HG03378 (cell line): Measurements from ENCODE around the gene ZNF705A.
"Not testable (repeated sequence)": the region's sequence is repeated elsewhere in the genome, so short reads cannot be mapped to it uniquely, and the experiment has no call there.

Experiments used
- ATAC-seq: cut with Tn5 transposase; IDR thresholded peaks from one replicate; pipeline ENCODE4 v1.9.1; 2021; ENCODE audit warnings: mild to moderate bottlenecking, moderate library complexity; ENCODE audit not compliant: unreplicated experiment

ZNF705A gene

DNA sequence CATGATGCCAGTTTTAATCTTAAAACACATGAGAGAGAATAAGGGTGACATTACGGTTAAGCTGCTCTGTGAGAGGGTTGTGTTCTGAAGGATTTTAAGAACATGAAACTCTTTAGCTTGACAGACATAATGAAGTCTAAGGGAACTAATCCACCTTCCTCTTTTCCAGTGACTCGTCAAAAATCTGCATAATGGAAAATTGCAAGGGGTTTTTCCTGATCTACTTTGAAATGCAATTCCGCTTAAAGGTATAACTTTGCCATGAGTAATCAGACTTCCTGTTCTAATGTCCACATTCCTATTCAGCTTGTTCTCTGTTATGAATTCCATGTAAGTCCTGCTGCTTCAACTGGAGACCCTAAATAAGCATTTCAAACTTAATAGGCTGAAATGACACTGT lies at the start of gene ZNF705A:
ZNF705A (plus strand) TSS at position 171 of the 400 bp plus-strand sequence. CDS start 15,611 bp downstream, outside the sequence.
- no peak for ATAC-seq

GRCh38 chr12:8108808-8109398 lies 47.9 kb upstream of the ZNF705A start:
- ATAC-seq, result no peak

GRCh38 chr12:8113117-8113516 lies 43.7 kb upstream of the ZNF705A start:
- not testable (repeated sequence) for ATAC-seq

DNA sequence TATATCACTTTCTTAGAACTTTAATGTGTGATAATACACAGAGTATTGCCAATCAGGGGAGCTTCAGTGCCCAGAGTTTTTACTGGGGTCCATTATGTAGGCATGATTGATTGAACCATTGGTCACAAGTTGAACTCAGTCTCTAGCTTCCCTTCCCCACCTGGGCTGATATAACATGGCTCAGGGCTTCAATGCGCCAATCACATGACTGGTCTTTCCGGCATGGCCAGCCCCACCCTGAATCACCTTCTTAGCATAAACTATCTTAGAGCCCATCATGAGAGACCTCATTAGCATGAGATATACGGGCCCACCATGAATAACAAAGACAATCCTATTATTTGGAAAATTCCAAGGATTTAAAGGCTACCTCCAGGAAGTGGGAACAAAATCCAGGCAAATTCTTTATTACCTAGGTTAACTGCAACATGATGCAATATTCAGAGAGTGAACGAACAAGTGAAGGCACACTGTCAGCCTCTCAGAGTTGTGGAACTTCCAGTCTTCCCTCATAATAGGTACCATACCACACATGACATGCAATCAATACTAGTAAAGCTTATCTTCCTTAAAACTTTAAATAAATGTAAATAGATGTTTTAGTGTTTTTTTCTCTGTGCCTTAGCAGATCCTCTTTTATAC lies 36.6 kb upstream of the ZNF705A start:
- no peak for ATAC-seq

DNA sequence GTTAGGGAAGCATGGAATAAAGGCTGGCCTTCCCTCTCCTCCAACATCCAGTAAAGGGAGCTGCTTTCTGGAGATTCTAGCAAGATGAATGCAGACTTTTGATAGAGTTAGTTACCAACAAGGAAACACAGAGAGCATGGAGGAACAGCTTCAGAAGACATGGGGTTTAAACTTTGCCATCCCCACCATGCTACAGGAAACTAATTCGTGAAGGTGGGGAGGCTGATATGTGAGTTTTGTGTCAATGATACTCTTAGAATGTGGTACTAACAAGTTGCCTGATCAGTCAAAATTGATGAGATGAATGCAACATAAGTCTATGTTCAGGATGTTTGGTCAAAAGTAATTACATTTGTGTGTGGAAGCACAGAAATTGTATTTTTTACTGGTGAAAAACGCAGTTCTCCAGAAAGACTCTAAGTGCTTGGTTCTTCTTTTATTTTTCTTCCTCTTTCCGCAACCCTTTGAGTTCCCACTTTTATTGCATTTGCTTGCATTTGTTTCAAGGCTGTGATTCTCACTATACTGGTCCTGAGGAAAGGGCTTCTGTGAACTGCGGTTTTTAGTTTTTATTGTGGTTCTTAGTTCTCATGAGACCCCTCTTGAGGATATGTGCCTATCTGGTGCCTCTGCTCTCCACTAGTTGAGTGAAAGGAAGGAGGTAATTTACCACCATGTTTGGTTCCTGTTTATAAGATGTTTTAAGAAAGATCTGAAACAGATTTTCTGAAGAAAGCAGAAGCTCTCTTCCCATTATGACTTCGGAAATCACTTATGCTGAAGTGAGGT lies 33.5 kb upstream of the ZNF705A start, which contains the start of gene CLEC4A:
CLEC4A (plus strand) TSS at position 494 of the 789 bp plus-strand sequence; CDS start at position 756, 262 bp downstream.
- no peak for ATAC-seq

- no peak for ATAC-seq
These were observed 29.7 kb upstream of the ZNF705A start for GRCh38 chr12:8127138-8127537.

GRCh38 chr12:8133636-8134397 lies 23.0 kb upstream of the ZNF705A start:
- not testable (repeated sequence) for ATAC-seq

- not testable (repeated sequence) for ATAC-seq
These were observed 22.4 kb upstream of the ZNF705A start for GRCh38 chr12:8134398-8134930.

- ATAC-seq, result not testable (repeated sequence)
These were observed 15.2 kb upstream of the ZNF705A start for GRCh38 chr12:8141647-8142046.

DNA sequence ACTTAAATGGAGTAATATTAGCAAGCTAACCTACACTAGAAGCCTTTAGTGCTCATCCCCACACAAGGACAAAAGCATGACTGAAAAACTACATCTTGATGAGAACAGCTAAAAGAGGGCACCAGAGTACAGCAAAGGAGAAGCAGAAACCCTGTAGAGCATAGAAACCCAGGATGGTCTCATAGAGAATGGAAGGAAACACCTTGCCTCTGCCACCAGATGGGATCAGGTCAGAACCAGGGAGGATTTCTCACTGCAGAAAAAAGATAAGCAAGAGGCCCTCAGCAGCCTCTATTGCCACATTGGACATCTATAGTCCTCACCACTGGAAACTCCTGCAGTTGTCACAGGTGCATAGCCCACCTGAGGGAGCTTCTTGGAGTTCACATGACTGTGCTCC lies 13.6 kb upstream of the ZNF705A start:
- ATAC-seq, result no peak

DNA sequence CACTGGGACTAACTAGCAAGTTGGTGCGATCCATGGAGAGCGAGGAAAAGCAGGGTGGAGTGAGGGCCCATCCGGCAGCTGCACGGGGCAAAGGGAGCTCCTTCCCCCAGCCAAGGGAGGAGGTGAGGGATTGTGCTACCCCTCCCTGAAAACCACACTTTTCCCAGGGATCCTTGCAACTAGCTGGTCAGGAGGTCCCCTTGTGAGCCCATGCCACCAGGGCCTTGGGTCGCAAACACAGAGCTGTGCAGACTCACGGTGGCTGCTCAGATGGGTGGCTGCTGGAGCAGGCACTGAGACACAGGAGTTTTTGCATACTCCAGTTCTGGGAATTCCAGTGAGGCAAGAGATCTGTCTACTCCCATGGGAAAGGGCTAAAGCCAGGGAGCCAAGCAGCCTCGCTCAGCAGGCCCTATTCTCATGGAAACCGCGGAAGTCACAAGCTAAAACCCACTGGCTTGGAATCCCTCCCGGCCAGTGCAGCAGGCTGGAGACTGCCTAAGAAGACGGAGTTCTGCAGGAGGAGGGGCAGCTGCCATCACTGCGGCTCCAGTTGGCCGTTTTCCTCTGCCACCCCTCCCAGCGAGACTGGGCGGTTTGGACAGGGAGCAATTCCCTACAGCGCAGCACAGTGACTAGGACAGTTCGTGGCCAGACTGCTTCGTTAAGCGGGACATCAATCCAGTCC lies 10.9 kb upstream of the ZNF705A start:
- ATAC-seq, result no peak

- ATAC-seq, result no peak
These were observed 10.4 kb upstream of the ZNF705A start for GRCh38 chr12:8146442-8146771.

DNA sequence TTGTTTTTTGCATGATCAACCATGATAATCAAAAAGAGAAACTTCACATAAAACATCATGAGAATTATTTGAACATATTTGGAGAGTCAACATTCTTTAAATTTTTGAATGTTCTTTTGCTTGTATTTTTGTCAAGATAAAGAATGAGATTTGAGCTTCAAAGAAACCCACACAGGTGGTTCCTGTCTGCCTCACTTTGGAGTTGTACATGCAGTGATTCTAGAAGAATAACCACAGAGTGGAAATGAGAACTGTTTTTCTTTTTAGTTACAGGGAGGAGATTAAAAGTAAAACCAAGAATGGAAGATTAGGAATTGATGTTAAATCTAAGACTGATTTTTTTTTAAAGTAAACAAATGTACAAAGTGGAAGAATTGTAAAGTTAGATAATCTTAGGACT lies 2.3 kb upstream of the ZNF705A start:
- no peak for ATAC-seq

DNA sequence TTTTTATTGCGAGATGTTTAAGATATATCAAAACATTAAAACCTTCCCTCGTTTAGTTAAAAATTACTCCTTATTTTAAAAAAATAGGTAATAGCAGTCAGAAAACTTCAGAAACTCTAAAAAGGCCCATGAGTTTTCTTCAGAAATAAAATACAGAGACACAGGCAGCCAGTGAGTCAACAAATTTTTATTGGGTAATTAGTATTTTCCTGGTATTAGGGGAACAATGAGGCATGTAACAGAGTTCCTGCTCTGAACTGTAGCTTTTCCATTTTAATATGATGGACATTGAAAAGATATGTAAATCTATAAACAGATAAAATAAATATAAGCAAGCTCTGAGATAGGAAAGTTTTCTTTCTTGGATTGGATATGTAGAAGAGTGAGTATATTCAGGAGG lies 399 bp upstream of the ZNF705A start:
- no peak for ATAC-seq

GRCh38 chr12:8157484-8158198 lies 826 bp downstream of the ZNF705A start:
- ATAC-seq, result no peak

DNA sequence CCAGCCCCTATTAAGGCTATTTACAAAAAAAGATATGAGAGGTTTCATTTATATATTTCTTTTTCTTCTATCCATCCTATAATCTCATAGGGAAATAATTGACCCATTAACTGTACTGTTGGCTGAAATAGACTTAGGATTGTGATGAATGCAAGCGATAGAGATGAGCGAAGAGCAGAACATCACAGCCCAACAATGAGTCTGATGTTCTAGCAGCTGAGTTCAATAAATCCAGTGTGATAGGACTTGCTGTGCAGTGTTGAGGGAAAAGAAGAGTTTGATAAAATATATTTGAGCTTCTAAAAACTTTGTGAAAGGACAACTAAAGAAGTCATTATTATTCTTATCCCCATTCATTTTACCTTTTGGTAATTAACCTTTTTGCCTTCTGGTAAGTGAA lies 16.1 kb downstream of the ZNF705A start:
- not testable (repeated sequence) for ATAC-seq

GRCh38 chr12:8179989-8180585 lies 23.3 kb downstream of the ZNF705A start:
- ATAC-seq, result not testable (repeated sequence)

DNA sequence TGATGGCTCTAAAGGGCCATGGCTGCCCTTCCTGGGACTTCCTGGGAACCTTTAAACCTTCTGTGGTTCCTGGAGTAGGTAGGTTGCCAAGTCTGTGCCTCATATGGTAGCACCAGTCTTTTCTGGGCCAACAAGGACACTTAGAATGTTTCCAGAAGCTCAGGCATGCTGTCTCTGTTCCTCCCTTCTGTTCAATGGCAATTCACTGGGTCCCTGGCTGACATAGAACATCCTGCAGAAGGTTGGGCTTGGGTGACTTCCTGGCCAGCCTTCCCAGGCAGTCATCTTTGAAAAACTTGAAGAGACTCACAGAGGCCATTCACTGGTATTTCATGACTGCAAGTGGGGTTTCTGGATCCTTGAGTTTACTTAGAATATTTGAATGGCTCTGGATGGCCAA lies 24.5 kb downstream of the ZNF705A start:
- not testable (repeated sequence) for ATAC-seq

GRCh38 chr12:8182923-8183322 lies 26.1 kb downstream of the ZNF705A start:
- ATAC-seq, result not testable (repeated sequence)
